ENCODE data around the gene TMEM260.

DNA sequence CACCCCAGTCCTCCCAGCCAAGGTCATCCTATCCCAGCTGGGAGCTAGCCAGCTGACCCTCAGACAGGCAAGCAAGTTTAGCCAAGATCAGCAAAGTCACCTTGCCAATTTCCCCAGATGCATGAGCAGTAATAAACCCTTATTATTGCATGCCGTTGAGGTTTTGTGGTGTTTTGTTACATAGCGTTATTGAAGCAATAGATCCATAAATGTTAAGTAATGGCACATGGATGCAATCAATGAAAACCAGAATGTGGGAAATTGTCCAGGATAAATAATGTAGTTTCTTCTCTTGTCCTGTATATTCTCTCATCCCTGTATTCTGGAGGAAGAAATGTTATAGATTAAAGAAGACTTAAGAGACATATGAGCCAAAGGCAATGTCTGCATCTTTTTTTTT lies 18.0 kb upstream of the TMEM260 start:
- TF ChIP-seq POLR2A (IDR thresholded peaks at IDR 0.05), result no peak
- no peak for TF ChIP-seq CTCF (IDR thresholded peaks at IDR 0.05)
